K562 (cell line): ENCODE measurements around the gene CD47. TPM values are rescaled to one million over a fixed set of nuclear protein-coding genes. Genes with fewer than 3 reads are reported as not detected.

Experiments used
- AFF1 ChIP-seq, 2 experiments: fragments of 450-650 bp; IDR thresholded peaks; 2 replicates each; pipeline ENCODE4 v1.6.1; 2018; ENCODE audit warnings: mild to moderate bottlenecking in 2 of 2, low read depth in 1 of 2; ENCODE audit not compliant: partially characterized antibody in 2 of 2
- ARHGAP35 ChIP-seq: fragments of 450-650 bp; IDR thresholded peaks from 2 replicates; pipeline ENCODE4 v1.6.1; 2018; ENCODE audit not compliant: partially characterized antibody
- CBFA2T2 ChIP-seq: fragments of 450-650 bp; conservative IDR thresholded peaks from 2 replicates; pipeline ENCODE4 v1.6.1; 2017; ENCODE audit warnings: mild to moderate bottlenecking
- NRF1 ChIP-seq, 2 experiments: fragments of 450-650 bp; IDR thresholded peaks in 1 of 2; conservative IDR thresholded peaks in 1 of 2; 2 replicates each; pipeline ENCODE4 v1.6.1; 2014; ENCODE audit warnings: mild to moderate bottlenecking in 2 of 2
- RBBP5 ChIP-seq: fragments of 200-600 bp; sonication (generic); IDR thresholded peaks from 2 replicates; pipeline ENCODE4 v1.6.1; 2012; ENCODE audit warnings: borderline replicate concordance, mild to moderate bottlenecking, low read length, control low read depth, inconsistent platforms; ENCODE audit not compliant: insufficient read depth, poor library complexity, severe bottlenecking
- RBM25 ChIP-seq: fragments of 200-400 bp; formaldehyde crosslinking; IDR thresholded peaks from 2 replicates; pipeline ENCODE4 v1.6.1; 2018; ENCODE audit warnings: low read length, low read depth, moderate library complexity; ENCODE audit not compliant: severe bottlenecking
- ZNF175 ChIP-seq: fragments of 200-800 bp; sonication (Bioruptor generic); IDR thresholded peaks from 2 replicates; pipeline ENCODE4 v1.6.1; 2016; ENCODE audit warnings: low read depth, mild to moderate bottlenecking, missing genetic modification characterization, missing compliant biosample characterization
- ZNF407 ChIP-seq: fragments of 450-650 bp; IDR thresholded peaks from 2 replicates; pipeline ENCODE4 v1.6.1; 2016; ENCODE audit warnings: low read depth
- ZNF592 ChIP-seq: fragments of 450-650 bp; IDR thresholded peaks from 2 replicates; pipeline ENCODE4 v1.6.1; 2017; ENCODE audit warnings: antibody characterized with exemption, mild to moderate bottlenecking
- polyA plus RNA-seq, 8 experiments: library from polyadenylated mRNA; depleted of rRNA in 4 of 8; stranded (reverse) in 5 of 8; unstranded in 3 of 8; fragments of >200 nt; fragmentation: Nextera tagmentation in 2 of 8; fragmentation: Illumina TruSeq in 1 of 8; extraction: Ambion mirVana in 2 of 8; extraction: Trizol in 1 of 8; gene quantifications; 2 replicates each; pipeline versions ENCODE4 v1.2.1 to v1.2.3, GENCODE V29; 2011 to 2014; ENCODE audit warnings: inconsistent platforms in 1 of 8, missing spikeins in 1 of 8
- total RNA-seq, 7 experiments: library from RNA; depleted of rRNA in 6 of 7; stranded (reverse); fragments of >200 nt in 6 of 7; fragmentation: Illumina TruSeq in 2 of 7; extraction: Trizol in 2 of 7; gene quantifications; 2 replicates each; pipeline versions ENCODE4 v1.2.1 to v1.2.3, GENCODE V29; 2011 to 2021; ENCODE audit warnings: low replicate concordance in 1 of 7

Gene CD47
- total and polyA plus RNA-seq, 9 of the 15 experiments (the other 6 are each of a cell fraction or from before 2014, with no cell fraction given) = 10.2 to 62.6 (median 36.3) TPM

GRCh38 chr3:108090701-108091497 is at the start of gene CD47 (continued):
- TF ChIP-seq AFF1 (IDR thresholded peaks at IDR 0.05; ENCODE audit: low read depth in 1 of 2, partially characterized antibody in 2 of 2) (no peak), ARHGAP35 (no peak), ZNF592 (peak; percentile 77), NRF1 (conservative IDR thresholded peaks at IDR 0.05 in 1 of 2, IDR thresholded peaks at IDR 0.05 in 1 of 2) (peak; percentile 84 to 87), RBBP5 (peak; percentile 55), CBFA2T2 (no peak), ZNF407 (no peak), RBM25 (no peak), ZNF175 (CRISPR knock-in tag) (0 out of 2 replicates have a peak, but pooled peaks have one; percentile 26)
